HEK293T (cell line): ENCODE data around the gene CAPZB.

Experiments used
- CTCF ChIA-PET: fragments of 350-600 bp; formaldehyde crosslinking; extraction: SDS; loops from one replicate; lab custom pipeline; 2021; ENCODE audit warnings: antibody characterized with exemption, inconsistent platforms; lab: Yijun Ruan, JAX
- POLR2A ChIA-PET: fragments of 350-600 bp; formaldehyde crosslinking; extraction: SDS; loops from one replicate; lab custom pipeline; 2020; ENCODE audit warnings: antibody characterized with exemption, inconsistent platforms; lab: Yijun Ruan, JAX
- DNase-seq: peaks from one replicate; pipeline ENCODE4 v3.0.0; 2012; ENCODE audit warnings: mixed read lengths; ENCODE audit errors: extremely low spot score
- ARNT ChIP-seq: fragments of 450-650 bp; IDR thresholded peaks from 2 replicates; pipeline ENCODE4 v1.6.1; 2017; ENCODE audit warnings: mild to moderate bottlenecking
- BHLHE40 ChIP-seq: fragments of 450-650 bp; IDR thresholded peaks from 2 replicates; pipeline ENCODE4 v1.6.1; 2016; ENCODE audit warnings: mild to moderate bottlenecking, moderate library complexity, borderline replicate concordance
- CTBP1 ChIP-seq: fragments of 450-650 bp; IDR thresholded peaks from 2 replicates; pipeline ENCODE4 v1.6.1; 2016; ENCODE audit warnings: borderline replicate concordance
- ELF4 ChIP-seq: fragments of 450-650 bp; IDR thresholded peaks from 2 replicates; pipeline ENCODE4 v1.6.1; 2017; ENCODE audit warnings: antibody characterized with exemption
- FOXA1 ChIP-seq: fragments of 450-650 bp; IDR thresholded peaks from 2 replicates; pipeline ENCODE4 v1.6.1; 2016; ENCODE audit warnings: mild to moderate bottlenecking
- FOXK2 ChIP-seq: fragments of 450-650 bp; IDR thresholded peaks from 2 replicates; pipeline ENCODE4 v1.6.1; 2016; ENCODE audit warnings: mild to moderate bottlenecking
- FOXM1 ChIP-seq: fragments of 450-650 bp; IDR thresholded peaks from 2 replicates; pipeline ENCODE4 v1.6.1; 2017; ENCODE audit warnings: mild to moderate bottlenecking, borderline replicate concordance
- HDGF ChIP-seq: fragments of 450-650 bp; IDR thresholded peaks from 2 replicates; pipeline ENCODE4 v1.6.1; 2017; ENCODE audit warnings: antibody characterized with exemption, borderline replicate concordance
- L3MBTL2 ChIP-seq: fragments of 450-650 bp; conservative IDR thresholded peaks from 2 replicates; pipeline ENCODE4 v1.6.1; 2016; ENCODE audit warnings: mild to moderate bottlenecking
- LEF1 ChIP-seq: fragments of 450-650 bp; IDR thresholded peaks from 2 replicates; pipeline ENCODE4 v1.6.1; 2017; ENCODE audit warnings: mild to moderate bottlenecking, borderline replicate concordance
- NFRKB ChIP-seq: fragments of 450-650 bp; IDR thresholded peaks from 2 replicates; pipeline ENCODE4 v1.6.1; 2016; ENCODE audit warnings: mild to moderate bottlenecking, moderate library complexity
- SP1 ChIP-seq: fragments of 450-650 bp; IDR thresholded peaks from 2 replicates; pipeline ENCODE4 v1.6.1; 2017
- SUZ12 ChIP-seq: fragments of 450-650 bp; IDR thresholded peaks from 2 replicates; pipeline ENCODE4 v1.6.1; 2016; ENCODE audit warnings: mild to moderate bottlenecking
- TARDBP ChIP-seq: fragments of 450-650 bp; IDR thresholded peaks from 2 replicates; pipeline ENCODE4 v1.6.1; 2016
- ZNF384 ChIP-seq: fragments of 450-650 bp; IDR thresholded peaks from 2 replicates; pipeline ENCODE4 v1.6.1; 2016
- TF ChIP-seq, protein P1 (sequence below): fragments of 450-650 bp; IDR thresholded peaks from 2 replicates; pipeline ENCODE4 v1.6.1; 2016

Gene CAPZB

DNA sequence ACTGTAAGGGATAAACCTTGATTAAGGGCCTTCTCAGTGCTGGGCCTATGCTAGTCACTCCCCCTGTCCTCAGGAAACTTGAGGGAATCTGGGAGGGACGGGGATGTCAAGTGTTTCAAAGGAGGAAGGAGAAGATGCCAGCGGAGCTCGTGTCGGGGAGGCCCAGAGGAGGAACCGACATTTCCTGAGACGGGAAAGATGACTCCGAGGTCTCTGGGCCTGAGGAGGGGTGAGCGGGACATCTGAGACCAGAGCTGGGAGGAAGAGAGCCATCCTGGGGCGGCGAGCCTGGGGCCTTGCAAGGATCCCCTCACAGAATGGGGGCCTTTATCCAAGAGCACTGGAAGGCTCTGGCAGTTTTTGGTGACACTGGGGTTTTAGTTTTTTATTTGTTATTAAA lies 162.9 kb downstream of the CAPZB start:
- DNase-seq = no peak
- TF ChIP-seq ELF4 (no peak), ARNT (no peak), FOXK2 (no peak), L3MBTL2 (no peak), CTBP1 (no peak), FOXA1 (no peak), LEF1 (no peak), SP1 (no peak), ZNF384 (no peak), NFRKB (no peak), BHLHE40 (no peak), TARDBP (no peak)
- TF ChIP-seq, protein P1, sequence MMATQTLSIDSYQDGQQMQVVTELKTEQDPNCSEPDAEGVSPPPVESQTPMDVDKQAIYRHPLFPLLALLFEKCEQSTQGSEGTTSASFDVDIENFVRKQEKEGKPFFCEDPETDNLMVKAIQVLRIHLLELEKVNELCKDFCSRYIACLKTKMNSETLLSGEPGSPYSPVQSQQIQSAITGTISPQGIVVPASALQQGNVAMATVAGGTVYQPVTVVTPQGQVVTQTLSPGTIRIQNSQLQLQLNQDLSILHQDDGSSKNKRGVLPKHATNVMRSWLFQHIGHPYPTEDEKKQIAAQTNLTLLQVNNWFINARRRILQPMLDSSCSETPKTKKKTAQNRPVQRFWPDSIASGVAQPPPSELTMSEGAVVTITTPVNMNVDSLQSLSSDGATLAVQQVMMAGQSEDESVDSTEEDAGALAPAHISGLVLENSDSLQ = no peak
- CTCF ChIA-PET = no interaction called here
- POLR2A ChIA-PET = interaction anchor here (1.8 kb wide), 1 partner anchor 10 kb away, joined by 6 read pairs; the partner anchor contains the start of genes AKR7A2 and SLC66A1

DNA sequence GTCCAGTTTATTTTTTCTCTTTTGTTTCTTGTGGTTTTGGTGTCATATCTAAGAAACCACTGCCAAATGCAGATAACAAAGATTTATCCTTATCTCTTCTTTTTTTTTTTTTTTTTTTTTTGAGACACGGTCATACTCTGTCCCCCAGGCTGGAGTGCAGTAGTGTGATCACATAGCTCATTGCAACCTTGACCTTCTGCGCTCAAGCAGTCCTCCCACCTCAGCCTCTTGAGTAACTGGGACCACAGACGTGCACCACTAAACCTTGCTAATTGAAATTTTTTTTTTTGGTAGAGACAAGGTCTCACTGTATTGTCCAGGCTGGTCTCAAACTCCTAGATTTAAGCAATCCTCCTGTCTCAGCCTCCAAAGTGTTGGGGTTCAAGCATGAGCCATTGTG lies 164.3 kb downstream of the CAPZB start:
- ChIA-PET CTCF (no interaction called here), POLR2A (no interaction called here)
- no peak for DNase-seq
- TF ChIP-seq BHLHE40 (no peak), HDGF (no peak)

DNA sequence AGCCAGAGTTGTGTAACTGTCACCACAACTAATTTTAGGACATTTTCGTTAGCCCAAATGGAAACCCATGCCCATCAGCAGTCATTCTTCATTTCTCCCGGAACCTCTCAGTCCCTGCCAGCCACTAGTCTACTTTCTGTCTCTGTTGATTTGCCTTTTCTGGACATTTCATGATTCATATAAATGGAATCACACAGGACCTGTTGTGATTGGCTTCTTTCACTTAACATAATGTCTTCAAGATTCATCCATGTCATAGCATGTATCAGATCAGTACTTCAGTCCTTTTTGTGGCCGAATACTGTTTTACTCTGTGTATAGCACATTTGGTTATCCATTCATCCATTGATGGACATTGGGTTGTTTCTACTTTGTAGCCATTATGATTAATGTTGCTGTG lies 166.1 kb downstream of the CAPZB start:
- POLR2A ChIA-PET = no interaction called here
- DNase-seq = no peak
- TF ChIP-seq FOXM1 (no peak), BHLHE40 (no peak), ARNT (no peak), NFRKB (no peak), LEF1 (no peak), FOXK2 (no peak), ZNF384 (no peak), CTBP1 (no peak), TARDBP (no peak), ELF4 (no peak), SUZ12 (no peak), FOXA1 (no peak), SP1 (no peak), L3MBTL2 (no peak), HDGF (no peak)
- TF ChIP-seq, protein P1 = no peak
- CTCF ChIA-PET = no interaction called here

DNA sequence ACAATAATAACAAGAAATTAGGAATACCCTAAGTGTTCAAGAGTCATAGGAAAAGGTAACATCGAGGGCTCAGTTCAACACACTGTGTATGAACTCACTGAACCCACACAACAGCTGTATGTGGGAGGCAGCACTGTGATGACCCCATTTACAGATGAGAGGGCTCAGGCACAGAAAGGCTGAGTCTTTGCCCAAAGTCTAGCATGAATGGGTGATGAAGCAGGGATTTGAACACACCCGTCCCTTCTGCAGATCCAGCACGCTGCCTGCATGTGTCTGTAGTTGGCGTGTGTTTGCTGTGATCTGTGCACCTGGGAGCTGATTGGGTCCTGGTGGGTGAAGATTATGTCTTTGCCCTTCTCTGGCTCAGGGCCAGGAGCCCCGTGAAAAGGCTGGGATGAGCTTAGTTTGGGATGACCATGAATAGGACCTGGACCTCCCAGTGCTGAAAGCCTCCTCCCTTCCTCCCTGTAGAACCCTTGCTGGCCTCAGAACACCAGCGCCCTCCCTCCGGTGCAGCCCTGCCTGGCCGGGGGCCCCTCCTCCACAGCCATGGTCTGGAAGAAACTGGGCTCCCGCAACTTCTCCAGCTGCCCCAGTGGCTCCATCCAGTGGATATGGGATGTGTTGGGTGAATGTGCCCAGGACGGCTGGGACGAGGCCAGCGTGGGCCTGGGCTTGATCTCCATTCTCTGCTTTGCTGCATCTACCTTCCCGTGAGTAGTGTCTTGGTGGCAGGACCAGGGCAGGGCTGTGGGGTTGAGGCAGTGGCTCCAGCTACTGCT lies 168.0 kb downstream of the CAPZB start:
- ChIA-PET POLR2A (no interaction called here), CTCF (no interaction called here)
- no peak for TF ChIP-seq LEF1
- no peak for TF ChIP-seq ARNT
- TF ChIP-seq HDGF = no peak
- TF ChIP-seq SUZ12 = no peak
- no peak for TF ChIP-seq FOXA1
- TF ChIP-seq TARDBP = no peak
- TF ChIP-seq, protein P1 = no peak
- TF ChIP-seq ELF4 = no peak
- TF ChIP-seq NFRKB = no peak
- no peak for TF ChIP-seq L3MBTL2
- TF ChIP-seq FOXM1 = no peak
- no peak for TF ChIP-seq BHLHE40
- TF ChIP-seq FOXK2 = no peak
- TF ChIP-seq ZNF384 = no peak
- TF ChIP-seq SP1 = no peak
- TF ChIP-seq CTBP1 = no peak
- DNase-seq = peak; percentile 7

DNA sequence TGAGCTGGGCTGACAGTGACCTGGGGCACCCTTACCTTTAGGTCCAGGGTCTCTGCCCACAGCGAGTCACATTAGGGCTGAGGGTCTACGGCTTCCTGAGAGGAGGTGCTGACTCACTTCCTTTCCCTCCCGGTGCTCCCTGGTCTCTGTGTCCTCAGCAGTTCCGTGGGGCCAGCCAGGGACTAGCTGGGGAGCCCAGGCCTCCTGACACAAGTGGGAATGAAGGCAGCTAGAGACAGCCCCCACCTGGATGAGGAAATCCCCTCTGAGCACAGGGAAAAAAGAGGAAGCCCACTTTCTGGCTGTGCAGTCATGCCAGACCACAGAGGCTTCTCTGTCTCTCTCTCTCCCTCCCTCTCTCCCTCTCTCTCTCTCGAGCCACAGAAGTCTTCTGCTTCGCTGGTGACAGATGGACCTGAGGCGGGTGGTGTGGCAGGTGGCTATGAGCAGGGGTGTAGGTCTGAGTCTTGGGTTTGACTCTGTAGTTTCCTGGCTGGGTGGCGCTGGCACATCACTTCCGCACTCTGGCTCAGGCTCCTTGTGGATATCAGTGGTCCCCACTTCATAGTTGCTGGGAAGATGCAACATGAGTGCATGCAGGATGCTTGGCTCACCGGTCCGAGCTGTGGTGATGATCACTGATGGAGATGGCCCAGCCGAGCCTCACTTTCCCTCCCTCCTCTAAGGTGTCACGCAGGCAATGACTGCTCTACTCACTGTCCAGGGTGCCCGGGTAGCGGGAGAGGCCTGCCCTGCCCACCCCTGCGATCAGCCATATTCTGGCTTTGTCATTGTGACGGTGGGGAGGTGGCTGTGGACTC lies 169.8 kb downstream of the CAPZB start:
- TF ChIP-seq FOXA1 (no peak), NFRKB (no peak), BHLHE40 (no peak), L3MBTL2 (no peak), LEF1 (no peak), ARNT (no peak), TARDBP (no peak), ELF4 (no peak), CTBP1 (no peak), FOXK2 (no peak)
- TF ChIP-seq, protein P1 = no peak
- ChIA-PET CTCF (no interaction called here), POLR2A (no interaction called here)
- DNase-seq = no peak
